Neural cell (in vitro differentiated cells): Measurements from ENCODE around the gene SUMO4. TPM values are rescaled to one million over a fixed set of nuclear protein-coding genes. Genes with fewer than 3 reads are reported as not detected.

Experiments used
- H2AFZ ChIP-seq: fragments of 200-600, 300-800 bp; sonication (generic), shearing (Covaris generic); 2 replicates; pipeline ENCODE4 v1.6.0; 2014; ENCODE audit warnings: low read depth, mild to moderate bottlenecking, antibody characterized with exemption, low read length, moderate library complexity
- H3F3A ChIP-seq: fragments of 200-600 bp; shearing (Covaris generic); 2 replicates; pipeline ENCODE4 v1.6.1; 2016; ENCODE audit warnings: mild to moderate bottlenecking, moderate library complexity, mixed read lengths, antibody characterized with exemption, low read length; ENCODE audit not compliant: insufficient read depth, poor library complexity, severe bottlenecking
- H3K27ac ChIP-seq: fragments of 200-600, 300-800 bp; sonication (generic), shearing (Covaris generic); 2 replicates; pipeline ENCODE4 v1.5.1; 2014; ENCODE audit warnings: mild to moderate bottlenecking, low read length, moderate library complexity
- H3K27me3 ChIP-seq: fragments of 300-800, 200-600 bp; sonication (generic), shearing (Covaris generic); 2 replicates; pipeline ENCODE4 v1.6.0; 2014; ENCODE audit warnings: mild to moderate bottlenecking, low read depth, low read length, moderate library complexity; ENCODE audit not compliant: insufficient read depth
- H3K36me3 ChIP-seq: fragments of 300-800, 200-600 bp; sonication (generic), shearing (Covaris generic); 2 replicates; pipeline ENCODE4 v1.5.1; 2014; ENCODE audit warnings: mild to moderate bottlenecking, antibody characterized with exemption, low read length, moderate library complexity; ENCODE audit not compliant: insufficient read depth
- H3K4me2 ChIP-seq: fragments of 300-800, 200-600 bp; sonication (generic), shearing (Covaris generic); 2 replicates; pipeline ENCODE4 v1.6.0; 2014; ENCODE audit warnings: mild to moderate bottlenecking, low read length
- H3K4me3 ChIP-seq: fragments of 300-800, 200-600 bp; sonication (generic), shearing (Covaris generic); 2 replicates; pipeline ENCODE4 v1.5.1; 2014; ENCODE audit warnings: mild to moderate bottlenecking, low read length, moderate library complexity
- H3K79me2 ChIP-seq: fragments of 200-600 bp; shearing (Covaris generic); replicated peaks from 2 replicates; pipeline ENCODE4 v1.6.0; 2014; ENCODE audit warnings: mild to moderate bottlenecking, low read length, moderate library complexity; ENCODE audit not compliant: insufficient read depth
- H3K9ac ChIP-seq: fragments of 300-800, 200-600 bp; sonication (generic), shearing (Covaris generic); 2 replicates; pipeline ENCODE4 v1.6.1; 2016; ENCODE audit warnings: mild to moderate bottlenecking, low read length, mixed read lengths
- H3K9me2 ChIP-seq: fragments of 200-600 bp; shearing (Covaris generic); 2 replicates; pipeline ENCODE4 v1.6.1; 2016; ENCODE audit warnings: mild to moderate bottlenecking, low read length, mixed read lengths; ENCODE audit not compliant: insufficient read depth
- H3K9me3 ChIP-seq: fragments of 200-600, 300-800 bp; sonication (generic), shearing (Covaris generic); 2 replicates; pipeline ENCODE4 v1.6.1; 2016; ENCODE audit warnings: mild to moderate bottlenecking, mixed run types, low read length, moderate library complexity, mixed read lengths
- H4K20me1 ChIP-seq: fragments of 200-600 bp; shearing (Covaris generic); 2 replicates; pipeline ENCODE4 v1.6.1; 2016; ENCODE audit warnings: mild to moderate bottlenecking, mixed run types; ENCODE audit not compliant: insufficient read depth
- CTCF ChIP-seq: fragments of 450-650 bp; IDR thresholded peaks from 2 replicates; pipeline ENCODE4 v1.5.1; 2014; ENCODE audit warnings: antibody characterized with exemption, mild to moderate bottlenecking, moderate library complexity; ENCODE audit not compliant: poor library complexity, severe bottlenecking
- EP300 ChIP-seq: fragments of 450-650 bp; conservative IDR thresholded peaks from 2 replicates; pipeline ENCODE4 v1.6.1; 2014; ENCODE audit warnings: antibody characterized with exemption, mild to moderate bottlenecking, moderate library complexity; ENCODE audit not compliant: poor library complexity, severe bottlenecking
- EZH2 ChIP-seq: fragments of 200-600, 300-800 bp; shearing (Covaris generic), sonication (generic); IDR thresholded peaks from 2 replicates; pipeline ENCODE4 v1.6.1; 2014; ENCODE audit warnings: antibody characterized with exemption, low read length, borderline replicate concordance, mild to moderate bottlenecking; ENCODE audit not compliant: insufficient read depth, poor library complexity, severe bottlenecking
- MXI1 ChIP-seq: fragments of 450-650 bp; conservative IDR thresholded peaks from 2 replicates; pipeline ENCODE4 v1.6.1; 2014; ENCODE audit warnings: antibody characterized with exemption, mild to moderate bottlenecking; ENCODE audit not compliant: poor library complexity, severe bottlenecking
- POLR2AphosphoS5 ChIP-seq: IDR thresholded peaks from 2 replicates; pipeline ENCODE4 v1.6.1; 2012
- RAD21 ChIP-seq: fragments of 450-650 bp; conservative IDR thresholded peaks from 2 replicates; pipeline ENCODE4 v1.6.1; 2014; ENCODE audit warnings: antibody characterized with exemption, mild to moderate bottlenecking, moderate library complexity
- REST ChIP-seq: IDR thresholded peaks from 2 replicates; pipeline ENCODE4 v1.6.1; 2012; ENCODE audit warnings: borderline replicate concordance
- SMC3 ChIP-seq: fragments of 450-650 bp; conservative IDR thresholded peaks from 2 replicates; pipeline ENCODE4 v1.6.1; 2014; ENCODE audit warnings: antibody characterized with exemption, mild to moderate bottlenecking, moderate library complexity; ENCODE audit not compliant: poor library complexity
- TAF1 ChIP-seq: IDR thresholded peaks from 2 replicates; pipeline ENCODE4 v1.6.1; 2012; ENCODE audit warnings: low read depth
- polyA plus RNA-seq: library from polyadenylated mRNA; depleted of rRNA; stranded (reverse); fragments of >200 nt; gene quantifications from 2 replicates; pipeline ENCODE4 v1.2.3, GENCODE V29; 2014

SUMO4 gene
- polyA plus RNA-seq, 1 donor from 2014 or later, result not detected

GRCh38 chr6:149436647-149437046, 36.6 kb downstream of the SUMO4 start:
- no peaks in the 10 kb centered on the region for H3F3A ChIP-seq
- H3K27me3 ChIP-seq, result no peaks in the 10 kb centered on the region
- no peak overlapping the region for H3K4me2 ChIP-seq
- no peak overlapping the region for H3K9ac ChIP-seq
- no peaks in the 10 kb centered on the region for H3K9me3 ChIP-seq
- no peak overlapping the region for H3K27ac ChIP-seq
- no peaks in the 10 kb centered on the region for H3K36me3 ChIP-seq
- TF ChIP-seq POLR2AphosphoS5, result no peak
- no peak for TF ChIP-seq MXI1
- no peak for TF ChIP-seq EP300
- TF ChIP-seq SMC3, result no peak
- TF ChIP-seq EZH2, result no peak
- no peak for TF ChIP-seq REST
- no peak for TF ChIP-seq RAD21
- no peak for TF ChIP-seq CTCF
- TF ChIP-seq TAF1, result no peak
- no peak overlapping the region for H3K4me3 ChIP-seq
- no peaks in the 10 kb centered on the region for H4K20me1 ChIP-seq
- H3K9me2 ChIP-seq, result no peaks in the 10 kb centered on the region
- no peaks in the 10 kb centered on the region for H3K79me2 ChIP-seq
- no peak overlapping the region for H2AFZ ChIP-seq

GRCh38 chr6:149437212-149437611, 37.1 kb downstream of the SUMO4 start:
- TF ChIP-seq REST (no peak), TAF1 (no peak), MXI1 (no peak), POLR2AphosphoS5 (no peak), SMC3 (no peak), EZH2 (no peak), EP300 (no peak), CTCF (no peak), RAD21 (no peak)
- Histone ChIP-seq H3K36me3 (no peaks in the 10 kb centered on the region), H3K27ac (no peak overlapping the region), H3K9me2 (no peaks in the 10 kb centered on the region), H3K9me3 (no peaks in the 10 kb centered on the region), H3K4me3 (no peak overlapping the region), H3K79me2 (no peaks in the 10 kb centered on the region), H3K4me2 (no peak overlapping the region), H4K20me1 (no peaks in the 10 kb centered on the region), H3K9ac (no peak overlapping the region), H3F3A (no peaks in the 10 kb centered on the region), H2AFZ (no peak overlapping the region), H3K27me3 (no peaks in the 10 kb centered on the region)
